KG1 (cell line): ENCODE data around the gene STEAP4.
A peak's percentile ranks its signal among the peaks of the same experiment; 100 is the strongest.
"Not testable (repeated sequence)": the region's sequence is repeated elsewhere in the genome, so short reads cannot be mapped to it uniquely, and the experiment has no call there.

Source experiments
- DNase-seq: peaks from one replicate; lab custom pipeline; 2025; lab: John Stamatoyannopoulos, UW

The STEAP4 gene

DNA sequence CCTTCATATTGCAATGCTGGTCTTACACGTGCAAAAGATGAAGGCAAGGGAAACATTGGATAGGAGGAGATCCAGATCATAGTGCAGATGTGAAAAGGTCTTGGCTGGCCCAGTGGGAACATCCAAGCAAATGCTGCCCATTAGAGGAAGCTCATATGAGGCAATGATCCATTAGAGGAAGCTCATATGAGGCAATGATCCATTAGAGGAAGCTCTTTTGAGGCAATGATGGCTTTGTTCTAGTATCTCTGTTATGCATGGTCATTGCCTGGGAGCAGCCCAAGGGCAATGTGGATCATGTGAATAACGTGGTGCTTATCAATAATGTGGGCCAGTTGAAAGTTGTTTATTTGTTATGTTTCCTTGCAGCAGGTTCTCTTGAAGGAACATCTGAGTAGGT is 37.8 kb downstream of the STEAP4 start:
- no peak for DNase-seq

DNA sequence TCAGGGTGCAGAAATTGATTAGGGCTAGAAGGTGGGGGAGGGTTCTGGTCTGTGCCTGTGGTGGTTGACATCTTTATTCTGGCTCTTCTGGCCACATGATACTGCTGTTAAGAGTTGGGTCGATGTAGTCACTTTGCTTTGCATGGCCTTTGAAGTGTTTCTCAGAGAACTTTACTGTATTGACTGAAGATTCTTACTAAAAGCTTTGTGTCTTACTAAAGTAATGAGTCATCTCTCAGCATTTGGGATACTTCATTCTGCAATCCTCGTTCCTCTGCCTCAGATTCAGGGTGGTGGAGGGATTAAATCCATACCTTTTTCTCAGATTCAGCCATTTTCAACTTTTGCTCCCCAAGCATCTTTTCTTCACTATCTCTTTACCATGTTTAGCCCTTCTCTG is 38.6 kb downstream of the STEAP4 start:
- no peak for DNase-seq

DNA sequence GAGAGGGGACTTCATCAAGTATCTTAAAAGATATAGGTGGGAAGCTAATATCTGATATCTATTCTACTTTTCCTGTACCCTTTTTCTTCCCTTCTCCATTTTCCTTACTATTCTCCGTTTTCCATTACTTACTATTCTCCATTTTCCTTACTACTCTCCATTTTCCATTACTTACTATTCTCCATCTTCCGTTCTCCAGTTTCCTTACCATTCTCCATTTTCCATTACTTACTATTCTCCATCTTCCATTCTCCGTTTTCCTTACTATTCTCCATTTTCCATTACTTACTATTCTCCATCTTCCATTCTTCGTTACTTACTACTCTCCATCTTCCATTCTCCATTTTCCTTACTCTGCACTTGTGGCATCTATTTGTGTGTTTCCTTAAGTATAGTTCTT is 39.3 kb downstream of the STEAP4 start:
- no peak for DNase-seq

DNA sequence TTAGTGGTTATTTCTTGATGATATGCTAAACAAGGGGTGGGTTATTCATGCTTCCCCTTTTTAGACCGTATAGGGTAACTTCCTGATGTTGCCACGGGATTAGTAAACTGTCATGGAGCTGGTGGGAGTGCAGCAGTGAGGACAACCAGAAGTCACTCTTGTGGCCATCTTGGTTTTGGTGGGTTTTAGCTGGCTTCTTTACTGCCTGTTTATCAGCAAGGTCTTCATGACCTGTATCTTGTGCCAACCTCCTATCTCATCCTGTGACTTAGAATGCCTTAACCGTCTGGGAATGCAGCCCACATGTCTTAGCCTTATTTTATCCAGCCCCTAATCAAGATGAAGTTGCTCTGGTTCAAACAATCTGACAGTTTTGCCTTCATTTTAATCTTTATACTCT is 41.7 kb downstream of the STEAP4 start:
- not testable (repeated sequence) for DNase-seq

DNA sequence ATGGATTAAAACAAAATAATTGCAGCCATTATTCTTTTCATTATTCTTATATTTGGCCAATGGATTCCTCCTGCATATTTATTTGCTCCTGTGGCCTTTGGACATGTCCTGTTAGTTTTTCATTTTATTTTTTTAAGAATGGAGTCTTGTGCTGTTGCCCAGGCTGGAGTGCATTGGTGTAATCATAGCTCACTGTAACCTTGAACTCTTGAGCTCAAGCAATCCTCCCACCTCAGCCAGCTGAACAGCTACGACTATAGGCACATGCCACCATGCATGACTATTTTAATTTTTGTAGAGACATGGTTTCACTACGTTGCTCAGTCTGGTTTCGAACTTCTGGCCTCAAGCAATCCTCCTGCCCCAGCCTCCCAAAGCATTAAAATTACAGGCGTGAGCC is 44.1 kb downstream of the STEAP4 start:
- no peak for DNase-seq

DNA sequence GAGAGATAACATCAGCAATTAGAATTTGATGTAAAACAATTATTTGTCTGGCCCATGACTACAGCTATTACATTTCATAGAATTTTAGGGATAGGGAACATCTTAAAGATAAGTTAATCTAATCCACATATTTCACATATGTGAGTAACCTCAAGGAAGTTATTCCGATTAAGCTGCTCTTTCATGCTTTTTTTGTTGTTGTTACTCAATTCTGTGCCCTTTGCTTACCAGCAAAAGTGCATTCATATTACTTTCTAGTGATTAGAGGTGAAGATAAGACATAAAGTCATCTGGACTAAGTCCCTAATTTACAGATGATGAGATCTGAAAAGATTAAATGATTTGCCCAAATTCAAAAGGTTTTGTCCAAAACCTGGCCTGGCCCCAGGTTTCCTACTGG is 46.0 kb downstream of the STEAP4 start:
- DNase-seq, result no peak

DNA sequence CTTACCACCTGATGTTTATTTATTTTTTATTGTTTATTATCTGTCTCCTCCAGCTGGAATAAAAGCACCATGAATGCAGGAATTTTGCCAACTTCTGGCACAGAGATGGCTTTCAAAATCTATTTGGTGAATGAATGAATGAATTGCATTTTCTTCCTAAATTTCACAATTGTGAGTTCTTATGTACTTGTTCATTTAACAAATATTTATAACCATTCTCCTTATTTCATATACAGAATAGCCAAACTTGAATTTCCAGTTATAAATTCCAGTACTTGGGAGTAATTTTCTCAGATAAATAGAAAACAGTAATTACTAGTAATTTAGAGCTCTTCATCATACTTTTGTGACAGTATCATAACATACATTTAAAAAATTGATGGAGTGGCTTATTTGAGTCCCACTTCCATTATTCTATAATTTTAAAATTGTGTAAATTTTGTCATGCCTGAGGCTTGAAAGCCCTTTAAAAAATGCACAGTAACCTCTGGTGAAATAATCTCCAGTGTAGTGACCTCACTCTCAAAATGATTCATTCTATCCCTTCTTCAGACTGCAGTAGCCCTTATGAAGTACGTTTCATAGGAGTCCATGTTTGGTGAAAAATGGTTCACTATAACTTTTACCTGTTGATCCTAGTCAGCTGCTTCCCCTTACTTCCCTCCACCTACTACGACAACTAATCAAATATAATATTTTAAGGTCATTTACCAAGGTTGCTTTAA is 46.9 kb downstream of the STEAP4 start:
- DNase-seq, result no peak

DNA sequence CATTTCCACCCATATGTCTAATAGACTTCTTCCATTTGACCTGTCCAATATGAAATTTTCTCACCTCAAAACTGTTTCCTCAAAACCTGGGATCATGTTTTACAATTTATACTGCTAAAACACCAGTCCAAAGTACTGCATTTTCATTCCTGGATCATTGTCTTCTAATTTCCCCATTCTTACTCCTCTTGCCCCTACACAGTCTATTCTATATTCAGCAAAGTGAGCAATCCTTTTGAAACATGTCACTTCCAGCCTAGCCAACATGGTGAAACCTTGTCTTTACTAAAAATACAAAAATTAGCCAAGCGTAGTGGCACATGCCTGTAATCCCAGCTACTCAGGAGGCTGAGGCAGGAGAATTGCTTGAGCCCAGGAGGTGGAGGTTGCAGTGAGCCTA is 48.4 kb downstream of the STEAP4 start:
- not testable (repeated sequence) for DNase-seq

DNA sequence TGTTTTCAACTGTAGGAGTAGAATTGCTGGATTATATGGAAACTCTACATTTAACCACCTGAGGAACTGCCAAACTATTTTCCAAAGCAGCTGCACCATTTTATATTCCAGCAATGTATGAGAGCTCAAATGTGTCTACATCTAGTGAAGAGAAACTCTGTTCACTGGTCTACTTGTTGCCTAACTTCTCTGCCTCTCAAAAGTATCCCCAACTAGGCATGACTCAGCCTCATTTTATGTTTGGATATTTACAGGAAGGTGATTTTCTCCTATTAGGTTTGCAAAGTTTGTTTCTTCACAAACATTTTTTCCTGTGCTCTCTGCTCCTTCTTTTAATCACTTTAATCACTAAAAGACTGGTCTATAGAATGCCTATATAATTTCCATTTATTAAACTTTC is 49.8 kb downstream of the STEAP4 start:
- no peak for DNase-seq

DNA sequence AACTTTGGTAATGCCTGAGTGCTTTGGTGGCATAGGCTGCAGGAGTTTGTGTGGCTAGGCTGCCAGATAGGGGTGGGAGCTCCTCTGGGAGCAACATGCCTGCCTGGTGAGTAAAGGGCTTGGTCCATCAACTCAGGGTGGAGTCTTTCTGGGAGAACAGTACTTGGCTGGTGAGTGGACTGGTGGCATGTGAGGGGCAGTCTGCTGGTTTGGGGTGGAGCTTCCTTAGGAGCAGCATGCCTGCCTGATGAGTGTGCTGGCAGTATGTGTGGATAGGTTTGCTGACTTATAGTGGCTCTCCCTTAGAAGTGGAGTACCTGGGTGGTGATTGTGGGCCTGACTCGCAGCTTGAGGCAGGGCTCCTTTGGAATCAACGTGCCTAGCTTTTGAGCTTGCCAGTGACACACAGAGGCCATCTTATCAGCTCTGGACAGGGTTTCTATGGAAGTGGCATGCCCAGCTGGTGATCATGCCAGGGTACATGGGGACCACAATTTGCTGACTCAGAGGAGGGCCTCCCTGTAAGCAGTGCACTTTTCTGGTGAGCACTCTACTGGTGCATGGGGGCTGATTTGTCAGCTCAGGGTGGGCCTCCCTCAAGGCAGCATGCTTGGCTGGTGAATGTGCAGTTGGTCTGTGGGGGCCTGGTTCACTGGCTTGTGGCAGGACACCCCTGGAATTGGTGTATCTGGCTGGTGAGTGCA is 51.8 kb downstream of the STEAP4 start:
- DNase-seq, result no peak

DNA sequence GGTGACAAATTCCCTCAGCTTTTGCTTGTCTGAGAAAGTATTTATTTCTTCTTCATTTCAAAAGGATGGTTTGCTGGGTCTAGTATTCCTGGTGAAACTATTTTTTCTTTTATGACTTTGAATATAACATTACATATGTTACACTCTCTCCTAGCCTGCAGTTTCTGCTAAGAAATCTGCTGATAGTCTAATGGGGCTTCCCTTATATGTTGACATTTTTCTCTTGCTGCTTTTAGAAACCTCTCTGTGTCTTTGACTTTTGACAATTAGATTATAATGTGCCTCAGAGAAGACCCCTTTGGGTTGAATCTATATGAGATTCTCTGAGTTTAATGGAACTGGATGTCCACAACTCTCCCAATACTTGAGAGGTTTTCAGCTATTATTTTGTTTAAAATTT is 53.1 kb downstream of the STEAP4 start:
- no peak for DNase-seq

DNA sequence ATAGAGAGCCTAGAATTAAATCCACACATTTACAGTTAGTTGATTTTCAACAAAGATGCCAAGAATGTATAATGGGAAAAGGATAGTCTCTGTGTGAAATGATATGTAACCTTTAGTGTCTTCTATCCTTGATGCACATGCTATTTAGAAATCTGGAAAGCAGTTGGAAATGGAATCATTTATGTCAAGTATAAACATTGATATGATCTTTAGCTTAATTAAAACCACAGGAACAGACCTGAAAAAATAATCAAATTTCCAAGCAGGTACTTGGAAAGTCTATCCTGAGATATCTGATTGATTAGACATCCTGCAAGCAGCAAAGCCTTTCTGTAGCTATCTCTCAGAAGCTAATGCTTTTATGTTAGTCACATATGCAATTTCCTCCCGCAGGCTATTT is 62.4 kb downstream of the STEAP4 start:
- DNase-seq, result no peak

DNA sequence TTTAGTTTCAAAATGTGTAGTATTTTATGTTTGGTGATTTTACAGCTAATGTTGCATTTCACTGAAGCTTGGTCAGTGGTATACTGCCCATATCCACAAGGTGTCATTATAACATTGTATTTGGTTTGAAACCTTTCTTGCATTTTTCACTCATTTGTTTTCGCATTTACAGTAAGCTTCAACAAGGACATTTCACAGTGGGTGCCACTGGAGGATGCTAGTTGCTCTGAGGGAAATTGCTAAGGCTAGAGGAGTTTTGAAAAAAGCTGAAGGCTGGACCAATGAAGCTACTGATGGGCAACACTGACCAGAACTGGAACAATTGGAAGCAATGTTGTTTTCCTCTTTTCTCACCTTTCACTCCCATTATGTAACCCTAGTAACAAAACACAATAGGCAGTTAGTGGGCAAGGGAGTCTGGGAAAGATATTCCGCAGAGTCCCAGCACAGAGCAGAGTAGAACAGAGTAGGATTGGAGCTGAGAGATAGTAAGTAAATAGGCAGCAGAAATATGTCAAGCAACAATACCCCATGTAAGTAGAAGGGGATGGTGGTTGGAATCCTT is 63.3 kb downstream of the STEAP4 start:
- peak; percentile 16 for DNase-seq

DNA sequence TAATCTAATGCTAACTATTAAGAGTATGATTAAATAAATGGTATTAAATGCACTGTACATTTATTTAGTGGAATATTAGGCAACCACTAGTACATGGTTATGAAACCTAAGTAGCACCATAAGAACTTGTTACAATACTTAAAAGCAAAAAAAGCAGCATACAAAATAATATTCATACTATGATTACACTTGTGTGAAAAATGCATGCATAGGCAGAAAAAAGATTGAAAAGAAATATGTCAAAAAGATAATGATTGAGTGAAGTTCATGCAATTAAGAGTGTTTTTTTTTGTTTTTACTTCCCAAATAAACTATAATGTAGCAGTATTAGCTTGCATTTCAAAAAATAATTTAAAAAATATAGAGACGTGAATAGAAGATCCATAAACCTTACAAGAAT is 66.8 kb downstream of the STEAP4 start:
- no peak for DNase-seq

DNA sequence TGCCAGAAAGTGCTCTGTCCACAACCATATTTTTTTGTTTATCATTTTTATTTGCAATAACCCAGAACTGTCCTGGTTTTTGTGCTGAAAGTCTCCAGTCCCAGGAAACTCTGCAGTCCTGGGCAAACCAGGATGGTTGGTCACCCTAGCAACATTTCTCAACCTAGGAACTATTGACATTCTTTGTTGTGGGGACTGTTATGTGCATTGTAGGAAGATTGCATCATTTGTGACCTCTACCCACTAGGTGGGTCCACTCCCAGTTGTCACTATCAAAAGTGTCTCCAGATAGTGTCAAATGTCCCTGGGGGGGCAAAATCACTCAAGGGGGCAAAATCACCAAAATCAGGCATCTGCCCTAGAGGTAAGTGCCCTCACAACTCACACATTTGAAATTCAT is 72.9 kb downstream of the STEAP4 start:
- DNase-seq, result no peak

DNA sequence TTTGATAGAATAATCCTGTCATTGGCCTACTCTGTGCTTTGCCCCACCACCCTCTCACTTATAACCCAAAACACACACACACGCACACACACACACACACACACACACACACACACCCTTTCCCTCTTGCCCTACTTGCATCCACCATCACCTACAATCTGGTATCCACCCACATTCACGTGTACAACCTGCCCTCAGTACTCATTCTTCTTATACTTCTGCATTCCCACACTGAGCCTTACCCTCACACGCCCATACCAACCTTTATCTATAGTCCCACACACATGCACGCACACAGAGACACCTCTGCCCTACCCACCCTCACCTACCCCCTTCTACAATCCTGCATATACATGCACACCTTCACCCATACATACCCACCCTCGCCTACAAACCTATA is 76.0 kb downstream of the STEAP4 start:
- no peak for DNase-seq

DNA sequence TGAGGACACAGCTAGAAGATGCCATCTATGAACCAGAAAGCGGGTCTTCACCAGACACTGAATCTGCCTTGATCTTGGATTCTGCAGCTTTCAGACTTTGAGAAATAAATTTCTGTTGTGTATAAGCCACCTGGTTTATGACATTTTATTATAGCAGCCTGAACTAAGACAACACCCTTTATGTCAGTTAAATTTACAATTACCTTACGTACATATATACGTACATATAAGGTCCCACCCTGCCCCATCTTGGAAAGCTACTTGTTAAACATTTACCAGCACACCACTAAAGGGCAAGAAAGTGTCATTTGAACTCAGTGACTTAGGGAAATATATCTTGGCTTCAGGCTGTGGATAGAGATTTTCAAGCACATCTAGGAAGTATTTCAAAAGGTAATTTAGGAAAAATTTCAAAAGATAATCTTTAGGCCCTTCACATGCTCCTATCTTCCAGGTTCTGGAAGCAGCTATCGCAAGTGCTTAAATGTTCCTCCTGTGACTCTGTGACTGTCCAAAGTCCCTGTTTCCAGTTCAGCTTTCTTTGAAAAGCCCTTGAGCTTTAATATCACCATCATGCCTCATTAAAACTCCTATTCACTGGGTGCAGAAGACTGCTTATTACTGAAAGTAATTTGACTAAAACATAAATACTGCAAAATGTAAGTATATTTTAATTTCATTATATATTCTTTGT is 77.2 kb downstream of the STEAP4 start:
- DNase-seq, result no peak

DNA sequence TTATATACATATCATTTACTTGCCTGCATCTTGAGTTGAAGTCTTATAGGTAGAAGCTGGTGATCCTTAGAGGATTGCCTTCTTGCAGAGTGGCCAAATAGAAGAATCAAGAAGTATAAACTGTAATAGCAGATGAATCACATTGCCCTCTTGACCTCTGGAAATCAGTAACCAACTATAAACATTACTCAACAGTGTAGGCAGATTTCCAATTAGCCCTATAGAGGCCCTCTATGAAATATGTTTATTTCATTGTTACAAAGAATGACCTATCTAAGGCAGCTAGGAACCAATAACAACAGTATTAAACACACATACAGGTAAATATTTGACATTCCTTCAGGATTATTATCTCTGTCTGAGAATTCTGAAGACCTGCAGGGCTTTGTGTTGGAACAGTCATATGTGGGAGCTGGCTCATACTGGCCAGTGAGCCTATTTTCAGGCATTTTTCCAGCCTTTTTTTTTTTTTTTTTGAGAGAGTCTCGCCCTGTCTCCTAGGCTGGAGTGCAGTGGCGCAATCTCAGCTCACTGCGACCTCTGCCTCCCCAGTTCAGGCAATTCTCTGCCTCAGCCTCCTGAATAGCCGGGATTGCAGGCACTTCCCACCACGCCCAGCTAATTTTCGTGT is 79.7 kb downstream of the STEAP4 start:
- no peak for DNase-seq

DNA sequence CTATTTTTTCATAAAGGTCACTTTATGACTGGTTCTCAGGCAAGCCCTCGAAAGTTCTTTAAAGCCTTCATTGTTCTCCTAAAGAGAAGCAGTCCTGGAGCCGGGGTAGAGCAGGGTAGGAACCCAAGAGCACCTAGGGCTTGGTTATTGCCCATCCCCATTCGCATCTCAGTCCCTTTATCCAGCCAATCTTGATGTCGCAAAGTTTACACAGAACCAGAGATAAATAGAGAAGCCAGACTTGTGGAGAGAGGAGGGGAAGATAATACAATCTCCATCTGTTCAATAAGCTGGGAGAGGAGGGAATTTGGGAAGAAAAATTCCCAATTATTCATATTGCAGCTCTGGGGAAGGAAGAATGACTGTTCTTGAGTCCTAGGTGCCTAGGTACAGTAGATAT is 80.5 kb downstream of the STEAP4 start:
- DNase-seq, result no peak

DNA sequence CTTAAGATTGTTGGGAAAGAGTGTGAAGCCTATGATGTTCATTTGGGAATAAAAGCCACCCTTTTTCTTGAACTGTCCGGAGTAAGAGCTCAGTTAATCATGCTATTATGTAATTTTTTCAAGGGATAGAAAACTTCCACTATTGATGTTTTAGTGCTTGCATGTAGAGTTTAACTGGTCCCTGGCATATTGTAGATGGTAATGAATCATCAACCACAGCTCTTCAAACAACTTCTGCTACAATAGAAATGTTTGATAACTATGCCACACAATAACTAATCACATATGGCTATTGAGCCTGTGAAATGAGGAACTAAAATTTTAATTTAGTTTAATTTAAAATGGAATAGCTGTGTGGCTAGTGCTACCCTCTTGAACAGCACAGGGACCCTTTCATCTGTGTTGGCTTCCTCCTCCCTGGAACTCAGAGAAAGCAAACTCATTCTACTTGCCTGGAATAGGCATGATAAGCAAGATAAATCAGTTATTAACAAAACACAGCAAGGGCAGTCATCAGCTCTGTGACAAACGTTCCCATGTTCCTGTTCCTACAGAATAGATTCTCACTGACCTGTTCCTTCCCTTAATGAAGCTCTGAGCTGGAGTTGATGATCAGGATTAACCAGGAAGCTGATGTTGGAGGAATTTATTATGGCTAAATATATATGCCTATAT is 82.0 kb downstream of the STEAP4 start:
- DNase-seq, result no peak

DNA sequence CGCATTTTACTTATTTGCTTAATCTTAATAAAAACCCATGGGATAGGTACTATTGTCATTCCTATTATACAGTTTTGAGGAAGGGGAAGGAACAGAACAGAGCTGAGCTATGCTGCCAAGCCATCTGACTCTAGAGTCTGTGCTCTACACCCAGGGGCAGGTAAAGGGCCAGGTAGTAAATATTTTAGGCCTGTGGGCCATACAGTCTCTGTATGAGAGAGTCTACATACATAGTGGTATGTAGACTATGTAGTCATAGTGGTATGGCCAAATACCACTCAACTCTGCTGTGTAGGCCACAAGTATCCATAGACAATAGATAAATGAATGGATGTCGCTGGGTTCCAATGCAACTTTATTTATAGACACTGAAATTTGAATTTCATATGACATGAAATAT is 83.4 kb downstream of the STEAP4 start:
- no peak for DNase-seq
